ENCODE data around the gene SPINT2.
"Not testable (repeated sequence)": the region's sequence is repeated elsewhere in the genome, so short reads cannot be mapped to it uniquely, and the experiment has no call there.

Gene SPINT2, protein sequence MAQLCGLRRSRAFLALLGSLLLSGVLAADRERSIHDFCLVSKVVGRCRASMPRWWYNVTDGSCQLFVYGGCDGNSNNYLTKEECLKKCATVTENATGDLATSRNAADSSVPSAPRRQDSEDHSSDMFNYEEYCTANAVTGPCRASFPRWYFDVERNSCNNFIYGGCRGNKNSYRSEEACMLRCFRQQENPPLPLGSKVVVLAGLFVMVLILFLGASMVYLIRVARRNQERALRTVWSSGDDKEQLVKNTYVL

DNA sequence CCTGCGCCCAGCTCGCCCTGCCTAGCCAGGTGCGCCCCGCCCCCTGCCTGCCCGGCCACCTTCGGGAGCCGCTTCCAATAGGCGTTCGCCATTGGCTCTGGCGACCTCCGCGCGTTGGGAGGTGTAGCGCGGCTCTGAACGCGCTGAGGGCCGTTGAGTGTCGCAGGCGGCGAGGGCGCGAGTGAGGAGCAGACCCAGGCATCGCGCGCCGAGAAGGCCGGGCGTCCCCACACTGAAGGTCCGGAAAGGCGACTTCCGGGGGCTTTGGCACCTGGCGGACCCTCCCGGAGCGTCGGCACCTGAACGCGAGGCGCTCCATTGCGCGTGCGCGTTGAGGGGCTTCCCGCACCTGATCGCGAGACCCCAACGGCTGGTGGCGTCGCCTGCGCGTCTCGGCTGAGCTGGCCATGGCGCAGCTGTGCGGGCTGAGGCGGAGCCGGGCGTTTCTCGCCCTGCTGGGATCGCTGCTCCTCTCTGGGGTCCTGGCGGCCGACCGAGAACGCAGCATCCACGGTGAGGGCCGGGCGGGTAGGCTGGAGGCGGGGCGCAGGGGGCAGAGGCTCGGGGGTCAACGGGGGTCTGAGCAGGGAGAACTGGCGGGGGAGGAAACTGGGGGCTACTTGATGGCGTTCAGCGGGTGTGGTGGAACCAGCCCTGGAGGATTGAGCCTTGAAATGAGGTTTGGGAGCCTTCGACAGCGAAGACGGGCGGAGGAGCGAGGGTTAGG is at the start of gene SPINT2:
TSS of gene SPINT2 (plus strand) at position 88 of the 727 bp plus-strand sequence. CDS start at position 408, 320 bp downstream.
- DNase-seq = no peak

DNA sequence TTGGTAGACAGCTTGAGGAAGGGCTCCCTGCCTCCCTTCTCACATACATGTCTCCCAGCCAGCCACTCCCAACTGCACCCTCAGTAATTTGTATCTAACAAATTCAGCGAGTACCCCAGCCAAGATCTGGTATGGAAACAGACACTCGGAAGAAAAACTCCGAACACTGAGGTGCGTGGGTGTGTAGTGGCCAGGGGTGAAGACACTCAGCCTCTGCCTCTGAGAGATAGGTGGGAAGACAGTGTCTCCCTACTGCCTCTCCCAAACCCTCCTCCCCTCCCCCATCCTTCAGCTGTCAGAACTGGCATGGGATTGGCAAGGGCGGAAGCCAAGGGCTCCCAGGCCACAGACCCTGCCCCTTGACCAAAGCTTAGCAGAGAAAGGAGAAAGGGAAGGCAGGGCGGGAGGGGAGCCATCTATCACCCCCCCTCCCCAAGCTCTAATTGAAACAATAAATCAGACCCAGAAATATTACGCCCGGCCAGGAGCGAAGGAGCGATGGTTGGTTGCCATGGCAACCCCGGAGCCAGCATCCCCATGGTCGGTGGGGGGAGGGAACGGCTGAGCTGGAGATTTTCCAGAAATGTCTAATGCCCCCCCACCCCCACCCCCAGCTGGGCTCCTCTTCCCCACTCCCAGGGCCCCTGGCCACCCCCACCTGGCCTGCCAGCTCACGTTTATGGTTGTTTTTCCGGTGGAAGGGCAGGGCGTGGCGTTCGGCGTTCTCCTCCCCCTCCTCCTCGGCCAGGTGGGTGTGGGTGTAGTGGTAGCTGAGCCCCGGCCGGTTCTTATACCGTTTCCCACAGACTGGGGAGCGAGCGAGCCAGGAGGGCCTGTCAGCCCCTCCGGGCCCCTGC is 47.4 kb upstream of the SPINT2 start:
- no peak for DNase-seq

GRCh38 chr19:38218204-38218603 is 46.2 kb upstream of the SPINT2 start:
- no peak for DNase-seq

DNA sequence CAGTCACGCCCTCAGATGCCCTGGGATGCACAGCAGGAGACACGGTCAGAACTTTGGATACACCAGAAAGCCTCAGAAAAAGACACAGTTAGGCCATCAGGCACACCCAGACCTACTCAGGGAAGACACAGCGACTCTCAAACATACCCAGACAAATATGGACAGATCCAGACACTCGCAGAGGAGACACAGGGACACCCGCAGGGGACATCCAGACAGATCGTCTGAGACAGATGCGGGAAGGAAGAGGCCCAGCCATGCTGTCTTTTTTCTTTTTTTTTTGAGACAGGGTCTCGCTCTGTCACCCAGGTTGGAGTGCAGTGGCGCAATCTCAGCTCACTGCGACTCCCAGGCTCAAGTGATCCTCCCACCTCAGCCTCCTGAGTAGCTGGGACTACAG is 45.2 kb upstream of the SPINT2 start:
- DNase-seq = no peak

DNA sequence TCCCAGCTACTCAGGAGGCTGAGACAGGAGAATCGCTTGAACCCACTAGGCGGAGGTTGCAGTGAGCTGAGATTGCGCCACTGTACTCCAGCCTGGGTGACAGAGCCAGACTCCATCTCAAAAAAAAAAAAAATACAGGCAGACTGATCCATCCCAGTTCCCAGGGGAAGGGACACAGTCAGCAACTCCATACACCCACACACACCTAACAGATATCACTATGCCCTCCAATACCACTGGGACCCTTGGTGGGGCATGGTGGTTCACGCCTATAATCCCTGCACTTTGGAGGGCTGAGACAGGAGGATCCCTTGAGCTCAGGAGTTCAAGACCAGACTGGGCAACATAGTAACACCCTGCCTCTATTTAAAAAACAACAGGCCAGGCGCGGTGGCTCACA is 43.0 kb upstream of the SPINT2 start:
- no peak for DNase-seq

DNA sequence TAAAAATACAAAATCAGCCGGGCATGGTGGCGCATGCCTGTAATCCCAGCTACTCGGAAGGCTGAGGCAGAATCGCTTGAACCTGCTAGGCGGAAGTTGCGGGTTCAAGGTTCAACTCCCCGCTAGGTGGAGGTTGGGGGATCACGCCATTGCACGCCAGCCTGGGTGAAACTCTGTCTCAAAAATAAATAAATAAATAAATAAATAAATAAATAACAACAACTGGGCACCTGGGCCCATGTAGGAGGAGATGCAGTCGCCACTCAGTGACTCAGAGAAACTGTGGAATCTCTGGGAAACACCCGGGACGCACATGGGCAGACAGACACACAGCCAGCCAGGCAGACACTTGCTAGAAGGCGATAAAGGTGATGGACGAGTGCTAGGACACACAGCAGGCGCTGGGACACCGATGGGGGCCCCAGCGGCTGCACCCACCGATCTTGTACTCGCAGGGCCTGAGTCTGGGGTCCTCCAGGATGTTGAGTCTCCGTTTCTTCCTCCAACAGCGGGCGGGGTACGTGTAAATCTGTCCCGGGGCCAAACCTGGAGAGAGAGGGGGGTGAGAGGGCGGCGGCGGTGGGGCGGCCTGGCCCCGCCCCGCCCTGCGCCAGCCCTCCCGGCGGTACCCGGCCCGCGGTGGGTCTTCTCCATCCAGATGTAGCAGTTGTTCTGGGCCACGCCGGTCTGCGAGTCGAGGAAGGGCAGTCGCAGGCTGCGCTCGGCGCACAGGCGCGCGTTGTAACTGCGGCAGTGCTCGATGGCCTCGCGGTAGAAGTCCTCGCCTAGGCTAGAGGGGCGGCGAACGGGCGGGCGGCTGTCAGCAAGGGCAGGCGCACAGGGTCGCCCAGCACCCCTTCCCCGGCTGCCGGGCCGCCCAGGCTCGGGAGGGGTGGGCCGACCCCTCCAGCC is 42.2 kb upstream of the SPINT2 start:
- DNase-seq = no peak

DNA sequence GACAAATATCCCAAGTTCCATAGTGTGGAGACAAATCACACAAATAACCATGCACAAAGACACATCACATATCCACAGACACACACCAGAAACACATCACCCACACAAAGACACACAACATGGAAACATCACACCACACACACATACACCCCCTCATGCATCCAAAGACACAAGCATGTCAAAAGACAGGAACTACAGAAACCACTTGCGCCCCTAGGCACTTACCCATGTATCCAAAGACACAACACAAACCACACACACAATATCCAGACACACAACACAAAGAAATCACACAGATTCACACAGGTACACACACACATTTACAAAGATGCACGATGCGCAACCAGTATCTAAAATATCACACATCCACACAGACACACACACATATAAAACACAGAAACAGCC is 41.3 kb upstream of the SPINT2 start:
- no peak for DNase-seq

DNA sequence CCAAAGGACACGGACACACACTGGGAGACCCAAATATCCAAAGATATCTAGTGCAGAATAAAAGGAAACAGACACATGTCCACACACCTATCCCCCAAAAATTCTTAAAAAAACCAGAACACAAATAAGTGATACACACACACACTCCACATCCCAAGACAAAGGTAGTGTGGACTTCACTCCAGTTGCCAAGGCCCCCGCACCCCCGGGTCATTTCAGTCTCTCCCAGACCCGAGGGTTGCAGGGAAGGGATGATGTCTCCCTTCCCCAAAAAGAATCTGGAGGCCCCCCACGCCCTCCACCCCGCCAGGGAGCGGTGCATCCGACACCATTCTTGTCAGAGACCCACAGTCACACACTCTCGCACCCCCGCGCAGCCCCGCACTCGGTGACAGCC is 40.8 kb upstream of the SPINT2 start:
- DNase-seq = no peak

- peak; percentile 24 for DNase-seq
Observed at GRCh38 chr19:38224014-38224862, 40.1 kb upstream of the SPINT2 start, which contains the start of gene DPF1. Gene DPF1, minus strand, starts transcription at chr19:38224222. Its CDS starts 80 bp downstream, at chr19:38224142.

DNA sequence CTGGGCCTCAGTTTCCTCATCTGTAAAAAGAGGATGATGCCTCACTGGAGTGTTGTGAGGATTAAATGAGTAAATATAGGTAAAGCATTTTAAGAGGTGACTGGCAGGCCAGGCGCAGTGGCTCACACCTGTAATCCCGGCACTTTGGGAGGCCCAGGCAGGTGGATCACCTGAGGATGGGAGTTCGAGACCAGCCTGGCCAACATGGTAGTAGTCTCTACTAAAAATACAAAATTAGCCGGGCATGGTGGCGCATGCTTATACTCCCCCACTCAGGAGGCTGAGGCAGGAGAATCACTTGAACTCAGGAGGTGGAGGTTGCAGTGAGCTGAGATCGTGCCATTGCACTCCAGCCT is 39.5 kb upstream of the SPINT2 start:
- DNase-seq = not testable (repeated sequence)

DNA sequence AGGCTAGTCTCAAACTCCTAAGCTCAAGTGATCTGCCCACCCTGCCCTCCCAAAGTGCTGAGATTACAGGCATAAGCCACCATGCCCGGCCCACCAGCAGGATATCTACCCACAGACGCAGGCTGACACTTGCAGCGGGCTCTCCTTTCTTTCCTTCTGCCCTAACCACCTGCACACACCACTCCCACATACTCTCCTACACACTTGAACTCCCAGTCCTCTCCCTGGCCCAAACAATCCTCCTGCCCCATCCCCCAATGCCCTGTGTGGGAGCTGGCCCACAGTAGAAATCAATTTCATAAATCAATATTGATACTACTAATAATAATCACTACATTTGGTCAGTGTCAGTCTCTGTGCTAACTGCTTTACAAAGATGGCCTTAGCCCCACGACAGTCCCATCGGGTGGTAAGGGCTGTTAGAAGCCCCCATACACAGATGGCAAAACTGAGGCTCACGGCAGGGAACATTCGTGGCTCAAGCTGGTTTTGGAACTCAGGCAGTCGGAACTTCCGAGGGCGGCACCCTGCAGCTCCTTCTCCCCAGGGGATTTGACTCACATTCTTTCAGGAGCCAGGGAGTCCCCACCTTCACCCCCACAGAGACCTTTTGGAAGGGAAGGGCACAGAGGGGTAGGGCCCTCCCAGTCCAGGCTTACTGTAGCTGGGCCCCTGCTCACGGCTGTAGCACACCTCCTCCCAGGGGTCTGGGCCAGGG is 36.9 kb upstream of the SPINT2 start:
- no peak for DNase-seq

- no peak for DNase-seq
Observed at GRCh38 chr19:38228005-38228377, 36.4 kb upstream of the SPINT2 start.

- DNase-seq = no peak
Observed at GRCh38 chr19:38228491-38229439, 35.6 kb upstream of the SPINT2 start.

DNA sequence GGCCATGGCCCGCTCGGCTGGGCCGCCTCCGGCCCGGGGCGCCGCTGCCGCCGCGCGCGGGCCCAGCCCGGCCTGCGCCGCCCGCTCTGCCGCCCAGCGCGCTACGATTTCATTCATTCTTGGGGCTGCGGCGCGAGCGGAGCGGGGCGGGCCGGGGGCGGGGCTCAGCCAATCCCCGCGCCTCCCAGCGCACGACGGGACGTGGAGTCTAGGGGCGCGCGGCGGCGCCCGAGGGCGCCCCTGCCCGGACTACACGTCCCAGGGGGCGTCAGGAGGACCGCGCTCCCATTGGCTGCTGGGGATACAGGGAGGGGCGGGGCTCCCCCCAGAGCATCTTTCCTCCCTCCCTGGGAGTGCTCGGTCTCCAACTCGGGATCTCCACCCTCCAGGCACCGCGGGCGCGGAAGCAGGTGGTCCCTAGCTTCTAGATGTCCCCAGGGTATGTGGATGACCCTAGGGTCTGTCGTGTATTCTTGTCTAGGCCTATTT is 34.7 kb upstream of the SPINT2 start:
- DNase-seq = peak; percentile 37

- not testable (repeated sequence) for DNase-seq
Observed at GRCh38 chr19:38230506-38231133, 33.8 kb upstream of the SPINT2 start.

GRCh38 chr19:38231918-38232317 is 32.5 kb upstream of the SPINT2 start:
- DNase-seq = no peak

DNA sequence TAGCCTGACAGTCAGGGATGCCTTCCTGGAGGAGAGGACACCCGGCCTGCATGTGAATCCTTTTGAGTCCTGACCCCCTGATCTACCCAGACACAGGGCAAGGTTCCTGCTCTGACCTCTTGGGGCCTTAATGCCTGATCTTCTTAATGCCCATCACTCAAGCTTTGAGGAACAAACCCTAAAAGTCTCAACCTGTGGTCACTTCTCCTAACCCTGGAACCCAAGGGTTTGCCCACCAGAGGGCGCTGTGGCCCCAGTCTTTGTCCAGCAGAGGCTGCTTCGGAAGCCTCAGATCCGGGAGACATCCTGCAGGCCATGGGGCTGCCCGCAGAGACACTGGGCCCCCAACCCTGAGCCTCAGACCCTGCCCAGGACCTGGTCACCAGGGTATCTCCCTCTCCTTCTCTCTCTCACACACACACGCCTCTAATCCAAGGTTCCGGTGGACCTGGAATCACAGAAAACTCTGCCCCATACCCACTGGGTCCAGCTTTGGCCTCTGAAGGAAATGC is 30.6 kb upstream of the SPINT2 start:
- DNase-seq = peak; percentile 50

DNA sequence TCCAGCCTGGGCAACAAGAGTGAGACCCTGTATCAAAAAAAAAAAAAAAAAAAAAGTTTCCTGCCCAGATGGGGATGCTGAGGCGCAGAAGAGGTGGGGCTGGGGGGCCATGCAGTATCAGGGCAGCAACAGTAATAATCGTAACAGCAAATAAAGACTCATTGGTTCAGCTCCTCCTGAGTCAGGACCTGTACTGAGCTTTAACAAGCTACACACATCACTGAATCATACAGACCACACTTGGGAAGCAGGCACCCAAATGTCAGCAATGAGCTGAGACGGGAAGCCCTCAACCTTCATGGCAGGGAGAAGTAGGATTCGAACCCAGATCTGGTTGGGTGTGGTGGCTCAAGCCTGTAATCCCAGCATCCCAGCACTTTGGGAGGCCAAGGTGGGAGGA is 29.8 kb upstream of the SPINT2 start:
- no peak for DNase-seq

DNA sequence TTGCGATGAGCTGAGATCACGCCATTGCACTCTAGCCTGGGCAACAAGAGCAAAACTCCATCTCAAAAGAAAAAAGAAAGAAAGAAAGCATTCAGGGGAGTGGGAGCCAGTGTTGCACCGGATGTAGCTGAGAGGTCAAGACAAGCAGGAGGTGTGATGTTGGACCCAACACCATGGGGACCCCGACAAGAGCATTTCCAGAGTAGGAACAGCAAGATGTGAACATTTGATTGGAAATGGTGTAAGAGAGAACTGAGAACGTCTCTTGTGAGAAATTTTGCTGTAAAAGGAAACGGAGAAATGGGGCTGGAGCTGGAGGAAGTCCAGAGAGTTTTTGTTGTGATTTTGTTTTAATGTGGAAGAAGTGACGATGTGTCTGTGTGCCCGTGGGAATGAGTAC is 24.6 kb upstream of the SPINT2 start:
- DNase-seq = no peak

Data from activated effector memory CD4-positive, alpha-beta T cell treated with Interleukin-2 at 50 U/mL for 16 hours (primary cell).